Activated B cell treated with CpG ODN at 0.5 μM for 24 hours (primary cell): ENCODE data around the gene PJA2. TPM values are rescaled to one million over a fixed set of nuclear protein-coding genes. Genes with fewer than 3 reads are reported as not detected.

Experiments used
- ATAC-seq: fragments of 200-7000 bp; cut with Tn5 transposase; one replicate; pipeline ENCODE4 v1.10.0; 2021; ENCODE audit warnings: low read depth, mild to moderate bottlenecking, moderate library complexity
- CTCF ChIA-PET: fragments of 350-600 bp; sonication (Branson Sonifier 250); formaldehyde crosslinking; loops from one replicate; lab custom pipeline; 2021; ENCODE audit warnings: antibody characterized with exemption; lab: Charles Lee
- POLR2A ChIA-PET: fragments of 350-600 bp; sonication (Branson Sonifier 250); formaldehyde crosslinking; loops from one replicate; lab custom pipeline; 2021; ENCODE audit warnings: antibody characterized with exemption; lab: Charles Lee
- DNase-seq: peaks from one replicate; pipeline ENCODE4 v3.0.0; 2022
- H3K27ac Mint-ChIP-seq: one replicate; pipeline ENCODE4 v1.8.0; 2020; ENCODE audit warnings: mixed read lengths
- H3K27me3 Mint-ChIP-seq: one replicate; pipeline ENCODE4 v1.8.0; 2021; ENCODE audit warnings: mixed read lengths
- H3K36me3 Mint-ChIP-seq: one replicate; pipeline ENCODE4 v1.8.0; 2021; ENCODE audit warnings: low read depth, mixed read lengths
- H3K4me1 Mint-ChIP-seq: one replicate; pipeline ENCODE4 v1.8.0; 2021; ENCODE audit warnings: mixed read lengths
- H3K4me3 Mint-ChIP-seq: one replicate; pipeline ENCODE4 v1.8.0; 2020; ENCODE audit warnings: mild to moderate bottlenecking, mixed read lengths
- H3K9me3 Mint-ChIP-seq: one replicate; pipeline ENCODE4 v1.8.0; 2020; ENCODE audit warnings: mixed read lengths
- CTCF ChIP-seq: fragments of 200-600 bp; IDR thresholded peaks from one replicate; pipeline ENCODE4 v1.8.0; 2022; ENCODE audit warnings: antibody characterized with exemption, mild to moderate bottlenecking
- intact Hi-C: fragments of 100-400 bp; cut with micrococcal nuclease; formaldehyde crosslinking; loops from one replicate; pipeline ENCODE4 v1.15.1; 2024
- total RNA-seq: library from RNA; stranded (reverse); gene quantifications from 2 replicates; pipeline ENCODE4 v1.2.3, GENCODE V29; 2022

The PJA2 gene
- total RNA-seq, 1 donor from 2014 or later, result 58.0 TPM

DNA sequence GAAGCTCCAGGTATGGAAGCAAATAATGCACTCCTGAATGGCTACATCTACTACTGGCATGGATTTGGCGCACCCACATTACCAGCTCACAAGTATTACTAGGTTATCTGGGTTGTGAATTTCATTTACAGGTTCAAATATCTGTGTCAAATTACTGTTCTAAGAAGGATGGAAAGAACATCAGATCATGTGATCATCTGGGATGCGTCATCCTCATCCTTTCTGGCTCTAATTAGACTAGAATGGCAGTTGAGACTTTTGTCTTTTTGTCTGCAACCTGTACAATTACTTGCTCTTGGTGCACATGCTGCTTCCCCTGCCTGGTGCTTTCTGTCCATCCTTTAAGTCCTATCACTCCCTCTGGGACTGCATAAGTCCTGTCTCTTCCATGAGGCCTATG is 64.1 kb downstream of the PJA2 start:
- ATAC-seq, result no peak
- H3K27ac Mint-ChIP-seq, result no peak overlapping the region
- peaks cover 52% of the 10 kb centered on the region for H3K36me3 Mint-ChIP-seq
- no peaks in the 10 kb centered on the region for H3K27me3 Mint-ChIP-seq
- intact Hi-C loops, result loop anchor here (5.0 kb wide), 1 partner anchor 663 kb away; no protein-coding TSS in a partner anchor
- no peak for DNase-seq
- no peaks in the 10 kb centered on the region for H3K4me1 Mint-ChIP-seq
- no peak overlapping the region for H3K4me3 Mint-ChIP-seq
- H3K9me3 Mint-ChIP-seq, result no peaks in the 10 kb centered on the region
- no peak for TF ChIP-seq CTCF
- POLR2A ChIA-PET, result interaction anchor here (0.7 kb wide), 1 partner anchor 576 kb away, joined by 3 read pairs; no protein-coding TSS in a partner anchor
- CTCF ChIA-PET, result interaction anchor here (0.6 kb wide), 1 partner anchor 130 kb away, joined by 3 read pairs; no protein-coding TSS in a partner anchor

DNA sequence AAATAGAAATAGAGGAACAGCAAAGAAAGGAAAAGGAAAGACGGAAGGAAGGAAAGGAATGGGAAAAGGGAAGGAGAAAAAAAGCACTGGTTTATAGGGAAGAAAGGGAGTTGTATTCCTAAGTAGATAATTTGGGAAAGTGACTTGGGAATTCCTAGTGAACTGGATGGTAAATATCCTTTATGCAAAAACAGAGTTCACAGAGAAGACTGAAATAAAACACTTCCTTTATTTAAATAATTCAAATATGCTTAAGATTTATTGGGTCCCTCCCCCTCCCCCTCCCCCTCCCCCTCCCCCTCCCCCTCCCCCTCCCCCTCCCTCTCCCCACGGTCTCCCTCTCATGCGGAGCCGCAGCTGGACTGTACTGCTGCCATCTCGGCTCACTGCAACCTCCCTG is 69.4 kb downstream of the PJA2 start:
- peaks cover 2% of the 10 kb centered on the region for H3K4me1 Mint-ChIP-seq

GRCh38 chr5:109335114-109335513 is 74.7 kb downstream of the PJA2 start:
- intact Hi-C loops, result no loop called here
- ATAC-seq (no peak), DNase-seq (no peak)
- no peaks in the 10 kb centered on the region for H3K27me3 Mint-ChIP-seq
- H3K9me3 Mint-ChIP-seq, result no peaks in the 10 kb centered on the region
- H3K4me1 Mint-ChIP-seq, result peaks cover under 1% of the 10 kb centered on the region
- CTCF ChIA-PET, result no interaction called here
- H3K36me3 Mint-ChIP-seq, result peaks cover 70% of the 10 kb centered on the region
- H3K27ac Mint-ChIP-seq, result no peak overlapping the region
- no peak overlapping the region for H3K4me3 Mint-ChIP-seq
- POLR2A ChIA-PET, result no interaction called here
- TF ChIP-seq CTCF, result no peak

More for the DNA sequence above, 69.4 kb downstream of the PJA2 start:
- DNase-seq (no peak), ATAC-seq (no peak)
- H3K9me3 Mint-ChIP-seq, result no peaks in the 10 kb centered on the region
- CTCF ChIA-PET, result no interaction called here
- H3K36me3 Mint-ChIP-seq, result peaks cover 52% of the 10 kb centered on the region
- no peak overlapping the region for H3K27ac Mint-ChIP-seq
- POLR2A ChIA-PET, result no interaction called here
- intact Hi-C loops, result no loop called here
- H3K4me3 Mint-ChIP-seq, result no peak overlapping the region
- H3K27me3 Mint-ChIP-seq, result no peaks in the 10 kb centered on the region
- TF ChIP-seq CTCF, result no peak

- H3K36me3 Mint-ChIP-seq, result peaks cover 68% of the 10 kb centered on the region
- H3K9me3 Mint-ChIP-seq, result no peaks in the 10 kb centered on the region
- no peak for TF ChIP-seq CTCF
- POLR2A ChIA-PET, result no interaction called here
- ATAC-seq (no peak), DNase-seq (no peak)
- no peak overlapping the region for H3K4me3 Mint-ChIP-seq
- intact Hi-C loops, result no loop called here
- H3K27me3 Mint-ChIP-seq, result no peaks in the 10 kb centered on the region
- H3K4me1 Mint-ChIP-seq, result no peaks in the 10 kb centered on the region
- CTCF ChIA-PET, result no interaction called here
- H3K27ac Mint-ChIP-seq, result no peak overlapping the region
These were observed 75.7 kb downstream of the PJA2 start for GRCh38 chr5:109334056-109334455.

DNA sequence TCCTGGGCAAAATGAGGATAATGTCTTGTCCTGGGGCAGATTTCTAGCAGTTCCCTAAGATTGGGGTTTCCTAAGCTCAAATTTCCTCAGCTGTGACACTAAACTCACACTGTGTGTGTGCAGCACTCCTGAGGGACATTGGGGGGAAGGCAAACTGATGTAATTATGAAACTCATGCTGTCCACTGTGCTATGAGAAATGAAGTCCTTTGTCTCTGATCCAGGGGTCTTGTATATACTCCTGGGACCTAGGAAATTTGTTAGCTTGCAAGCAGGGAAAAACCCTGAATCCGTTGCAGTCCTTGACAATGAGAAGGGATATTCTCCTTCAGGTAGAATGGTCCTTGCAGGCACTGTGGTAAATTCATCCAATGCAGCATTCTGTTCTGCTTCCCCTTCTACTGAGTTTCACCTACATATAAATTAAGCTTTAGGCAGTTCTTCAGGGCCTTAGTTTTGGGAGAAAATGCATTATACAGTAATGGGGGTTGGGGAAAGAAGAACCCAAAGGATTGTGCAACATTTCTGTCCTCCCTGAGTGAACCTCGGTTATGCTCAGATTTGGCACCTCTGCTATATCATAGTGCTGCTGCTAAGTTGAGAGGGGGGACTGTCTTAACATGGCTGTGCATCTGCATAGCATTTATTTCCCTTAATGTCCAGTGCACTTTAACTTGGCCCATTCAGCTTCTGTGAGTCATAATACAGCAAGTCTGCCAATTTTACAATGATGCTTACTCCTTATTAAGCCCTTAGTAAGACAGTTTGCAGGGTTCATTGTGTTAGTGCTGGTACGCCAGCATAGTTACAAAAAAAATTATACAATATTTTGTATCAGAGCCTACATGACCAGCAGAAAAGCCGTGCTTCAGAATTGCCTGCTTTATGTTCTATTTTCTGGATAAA is 80.2 kb downstream of the PJA2 start:
- TF ChIP-seq CTCF, result no peak
- ChIA-PET CTCF (no interaction called here), POLR2A (no interaction called here)
- ATAC-seq (no peak), DNase-seq (no peak)
- Mint-ChIP-seq H3K9me3 (no peaks in the 10 kb centered on the region), H3K4me3 (no peak overlapping the region), H3K4me1 (no peaks in the 10 kb centered on the region), H3K36me3 (peaks cover 56% of the 10 kb centered on the region), H3K27ac (no peak overlapping the region), H3K27me3 (no peaks in the 10 kb centered on the region)
- intact Hi-C loops, result no loop called here
